GM12891 (cell line): ENCODE results near the gene CYP2A7.
"Not testable (repeated sequence)": the region's sequence is repeated elsewhere in the genome, so short reads cannot be mapped to it uniquely, and the experiment has no call there.

Experiments
- PAX5 ChIP-seq: IDR thresholded peaks from 2 replicates; pipeline ENCODE4 v1.6.1; 2011; ENCODE audit warnings: low read length, moderate library complexity, mild to moderate bottlenecking; ENCODE audit not compliant: insufficient read depth, severe bottlenecking
- POLR2A ChIP-seq: IDR thresholded peaks from 2 replicates; pipeline ENCODE4 v1.6.1; 2011; ENCODE audit warnings: low read depth, low read length, control low read depth
- POLR2AphosphoS5 ChIP-seq: IDR thresholded peaks from 2 replicates; pipeline ENCODE4 v1.6.1; 2011; ENCODE audit warnings: low read depth, low read length, control low read depth
- SPI1 ChIP-seq: IDR thresholded peaks from 2 replicates; pipeline ENCODE4 v1.6.1; 2011; ENCODE audit warnings: low read depth, low read length, control low read depth
- TAF1 ChIP-seq: IDR thresholded peaks from 2 replicates; pipeline ENCODE4 v1.6.1; 2011; ENCODE audit warnings: low read depth, low read length, control low read depth

GRCh38 chr19:40852467-40853152 is 29.4 kb downstream of the CYP2A7 start:
- not testable (repeated sequence) for TF ChIP-seq POLR2AphosphoS5, POLR2A, TAF1, SPI1, PAX5
